H7 (cell line): Measurements from ENCODE around the gene KIAA1755. TPM values are rescaled to one million over a fixed set of nuclear protein-coding genes. Genes with fewer than 3 reads are reported as not detected.

Source experiments
- DNase-seq: peaks from one replicate; pipeline ENCODE4 v3.0.0; 2012
- H3K27me3 ChIP-seq: 2 replicates; pipeline ENCODE4 v1.6.0; 2011; ENCODE audit warnings: mild to moderate bottlenecking, low read length; ENCODE audit not compliant: control insufficient read depth, insufficient read depth
- H3K36me3 ChIP-seq: replicated peaks from 2 replicates; pipeline ENCODE4 v1.5.1; 2011; ENCODE audit warnings: low read length; ENCODE audit not compliant: control insufficient read depth, insufficient read depth
- H3K4me3 ChIP-seq: 2 replicates; pipeline ENCODE4 v1.5.1; 2011; ENCODE audit warnings: low read depth, mild to moderate bottlenecking, control low read depth, low read length, moderate library complexity; ENCODE audit not compliant: insufficient read depth
- total RNA-seq: library from RNA; depleted of rRNA; stranded (reverse); fragments of >200 nt; shearing (Covaris generic); gene quantifications from 2 replicates; pipeline ENCODE4 v1.2.3, GENCODE V29; 2014

Gene KIAA1755
- total RNA-seq, 1 experiment from 2014 or later: 0.24 TPM

GRCh38 chr20:38207621-38208020 lies 52.9 kb downstream of the KIAA1755 start:
- Histone ChIP-seq H3K27me3 (no peaks in the 10 kb centered on the region), H3K4me3 (no peak overlapping the region), H3K36me3 (no peaks in the 10 kb centered on the region)
- no peak for DNase-seq

GRCh38 chr20:38205001-38205400 lies 55.5 kb downstream of the KIAA1755 start:
- no peak overlapping the region for H3K4me3 ChIP-seq
- no peaks in the 10 kb centered on the region for H3K36me3 ChIP-seq
- no peak for DNase-seq

GRCh38 chr20:38203981-38204357 lies 56.6 kb downstream of the KIAA1755 start:
- Histone ChIP-seq H3K27me3 (no peaks in the 10 kb centered on the region), H3K36me3 (no peaks in the 10 kb centered on the region), H3K4me3 (no peak overlapping the region)
- DNase-seq: peak; percentile 13

More at GRCh38 chr20:38205001-38205400, 55.5 kb downstream of the KIAA1755 start:
- H3K27me3 ChIP-seq: no peaks in the 10 kb centered on the region

DNA sequence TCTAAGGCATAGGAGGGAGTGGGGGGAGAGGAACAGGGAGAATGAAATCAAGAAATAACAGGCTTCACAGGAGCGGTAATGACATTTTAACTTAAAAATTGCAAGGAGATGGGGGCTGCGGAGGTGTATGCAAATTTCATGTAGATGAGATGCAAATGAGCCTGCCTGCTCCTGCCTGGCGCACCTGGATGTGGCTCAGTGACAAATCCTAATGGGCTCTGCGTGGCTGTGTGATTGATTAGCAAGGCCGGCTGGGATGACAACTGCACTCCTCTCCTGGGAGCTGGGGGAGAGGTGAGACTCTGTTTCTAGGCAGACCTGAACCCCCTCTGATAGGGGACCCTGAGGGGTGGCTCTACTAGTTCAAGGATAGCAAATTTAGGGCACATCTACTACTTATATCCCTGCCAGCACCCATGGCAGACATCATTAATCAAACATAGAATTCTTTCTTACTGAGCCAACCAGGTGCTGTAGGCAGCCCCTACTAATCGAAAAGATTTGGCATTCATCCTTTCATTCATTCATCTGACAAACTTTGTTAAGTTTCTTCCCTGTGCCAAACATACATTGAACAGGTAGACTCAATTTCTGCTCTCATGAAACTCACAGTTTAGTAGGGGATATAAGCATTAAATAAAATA lies 57.1 kb downstream of the KIAA1755 start:
- no peaks in the 10 kb centered on the region for H3K27me3 ChIP-seq
- peak; percentile 58 for DNase-seq
- H3K36me3 ChIP-seq: no peaks in the 10 kb centered on the region
- H3K4me3 ChIP-seq: no peak overlapping the region

- Histone ChIP-seq H3K36me3 (no peaks in the 10 kb centered on the region), H3K27me3 (no peaks in the 10 kb centered on the region), H3K4me3 (no peak overlapping the region)
- no peak for DNase-seq
Measured at GRCh38 chr20:38202982-38203293, 57.6 kb downstream of the KIAA1755 start.

DNA sequence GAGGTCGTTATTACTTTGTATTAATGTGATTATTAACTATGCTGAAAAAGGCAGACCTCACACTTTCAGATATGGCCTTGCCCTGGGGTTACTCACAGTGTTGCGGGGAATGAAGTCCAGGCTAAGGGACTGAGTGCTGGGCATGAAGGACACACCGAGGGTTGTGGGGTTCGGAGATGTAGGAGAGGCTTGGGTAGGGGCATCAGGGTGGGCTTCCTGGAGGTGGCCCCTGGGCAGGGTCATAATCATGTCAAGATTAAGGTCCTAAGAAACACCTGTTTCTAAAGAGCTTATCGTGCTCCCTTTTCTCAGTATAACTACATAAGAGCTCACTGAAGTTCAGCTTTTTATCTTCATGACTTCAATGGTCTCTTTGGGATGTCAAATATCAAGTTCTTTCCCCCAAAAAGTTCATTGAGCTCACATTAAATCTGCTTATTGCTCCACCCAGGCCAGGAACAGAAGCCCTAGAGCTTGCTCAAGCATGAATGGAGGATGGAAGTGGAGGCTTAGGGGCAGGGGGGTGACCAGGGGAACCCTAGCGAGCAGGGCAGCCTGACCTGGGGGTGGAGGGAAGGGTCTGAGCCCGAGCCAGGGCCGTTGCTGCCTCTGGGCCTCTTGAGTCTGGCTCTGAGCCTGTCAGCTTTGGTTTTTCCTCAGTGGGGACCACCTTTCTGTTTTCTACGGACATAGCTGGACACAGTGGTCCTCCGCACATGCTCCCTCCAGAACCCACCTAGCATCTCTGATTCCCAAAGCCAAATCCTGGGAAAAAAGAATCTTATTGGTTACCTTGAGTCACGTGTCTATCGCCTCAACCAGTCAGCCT lies 58.2 kb downstream of the KIAA1755 start:
- no peaks in the 10 kb centered on the region for H3K27me3 ChIP-seq
- H3K36me3 ChIP-seq: no peaks in the 10 kb centered on the region
- no peak overlapping the region for H3K4me3 ChIP-seq
- peak; percentile 26 for DNase-seq

- Histone ChIP-seq H3K36me3 (no peaks in the 10 kb centered on the region), H3K27me3 (no peaks in the 10 kb centered on the region), H3K4me3 (no peak overlapping the region)
- peak; percentile 12 for DNase-seq
Measured at GRCh38 chr20:38201356-38201755, 59.2 kb downstream of the KIAA1755 start.

DNA sequence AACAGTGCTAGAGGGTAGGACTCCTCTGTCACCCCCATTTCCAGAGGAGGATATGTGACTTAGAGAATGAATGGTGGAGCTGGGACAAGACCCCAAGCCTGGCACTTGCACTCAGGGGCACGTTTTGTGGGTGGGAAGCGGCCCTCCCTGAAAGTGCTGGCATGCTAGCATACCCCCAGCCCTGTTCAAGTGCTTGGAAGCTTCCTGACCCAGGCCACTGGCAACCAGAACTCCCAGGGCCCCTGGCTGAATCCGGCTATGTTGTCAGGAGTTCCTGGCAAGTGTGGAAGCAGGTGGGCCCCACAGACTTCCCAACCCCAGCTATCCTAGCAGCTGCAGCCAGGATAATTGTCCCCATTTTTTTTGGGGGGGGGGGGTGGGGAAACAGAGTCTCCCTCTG lies 59.9 kb downstream of the KIAA1755 start:
- peak; percentile 15 for DNase-seq
- H3K4me3 ChIP-seq: no peak overlapping the region
- no peaks in the 10 kb centered on the region for H3K27me3 ChIP-seq
- no peaks in the 10 kb centered on the region for H3K36me3 ChIP-seq

DNA sequence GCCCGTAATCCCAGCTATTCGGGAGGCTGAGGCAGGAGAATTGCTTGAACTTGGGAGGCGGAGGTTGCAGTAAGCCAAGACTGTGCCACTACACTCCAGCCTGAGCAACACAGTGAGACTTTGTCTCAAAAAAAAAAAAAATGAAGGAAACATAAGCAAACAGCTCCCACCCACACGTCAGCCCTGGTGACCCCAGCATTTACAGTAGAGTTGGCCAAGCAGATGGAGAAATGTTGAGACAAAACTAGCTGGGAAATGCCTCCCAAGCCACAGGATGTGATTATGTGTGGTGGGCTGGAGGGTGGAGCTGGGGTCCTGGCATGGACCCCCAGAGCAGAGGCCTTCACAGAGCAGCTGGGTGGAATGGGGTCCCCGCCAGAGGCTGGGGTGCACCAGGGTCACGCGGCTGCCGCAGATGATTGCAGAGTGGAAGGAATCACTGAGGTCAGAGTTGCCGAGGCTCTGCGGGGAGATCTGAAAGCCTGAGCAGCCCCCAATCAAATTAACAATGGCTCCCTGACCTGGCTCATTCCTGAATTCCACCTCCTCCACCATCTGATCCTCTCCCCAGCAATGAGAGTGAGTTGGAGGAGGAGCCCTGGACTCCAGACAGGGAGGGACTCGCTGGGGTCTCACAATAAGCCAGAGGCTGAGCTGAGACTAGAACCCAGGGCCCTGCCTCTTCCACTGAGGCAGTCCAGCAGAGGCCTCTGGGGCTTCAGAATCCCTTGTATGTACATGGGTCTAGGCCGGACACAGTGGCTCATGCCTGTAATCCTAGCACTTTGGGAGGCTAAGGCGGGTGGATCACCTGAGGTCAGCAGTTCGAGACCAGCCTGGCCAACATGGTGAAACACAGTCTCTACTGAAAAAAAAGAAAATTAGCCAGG lies 60.8 kb downstream of the KIAA1755 start:
- peak; percentile 20 for DNase-seq
- H3K4me3 ChIP-seq: no peak overlapping the region
- no peaks in the 10 kb centered on the region for H3K27me3 ChIP-seq
- H3K36me3 ChIP-seq: no peaks in the 10 kb centered on the region

DNA sequence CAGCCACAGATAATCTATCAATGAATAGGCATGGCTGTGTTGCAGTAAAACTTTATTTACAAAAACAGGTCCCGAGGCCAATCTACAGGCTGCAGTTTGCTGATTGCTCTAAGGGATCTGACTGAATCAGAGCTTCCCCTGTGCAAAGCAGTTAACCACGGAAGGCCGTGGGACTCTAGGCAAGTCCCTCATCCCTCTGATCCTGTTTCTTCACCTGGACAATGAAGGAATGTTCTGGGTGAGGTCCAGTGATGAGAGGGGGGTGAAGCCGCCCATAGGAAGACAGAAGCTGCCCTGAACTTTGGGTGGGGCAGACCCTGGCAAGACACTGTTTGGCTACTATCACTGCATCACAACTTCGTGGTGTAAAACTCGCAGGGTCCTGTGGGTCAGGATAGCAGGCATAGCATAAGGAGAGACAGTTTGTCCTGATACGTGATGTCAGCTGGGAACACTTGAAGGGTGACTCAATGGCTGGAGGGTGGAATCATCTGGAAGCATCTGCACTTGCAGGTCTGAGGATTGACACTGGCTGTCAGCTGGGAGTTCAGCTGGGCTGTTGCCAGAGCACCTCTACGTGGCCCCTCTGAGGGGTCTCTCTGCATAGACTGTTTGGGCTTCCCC lies 62.2 kb downstream of the KIAA1755 start:
- peak; percentile 16 for DNase-seq
- no peak overlapping the region for H3K4me3 ChIP-seq
- H3K27me3 ChIP-seq: no peaks in the 10 kb centered on the region
- H3K36me3 ChIP-seq: no peaks in the 10 kb centered on the region

- H3K4me3 ChIP-seq: no peak overlapping the region
- DNase-seq: peak; percentile 28
- H3K27me3 ChIP-seq: no peaks in the 10 kb centered on the region
- H3K36me3 ChIP-seq: no peaks in the 10 kb centered on the region
Measured at GRCh38 chr20:38197619-38198018, 62.9 kb downstream of the KIAA1755 start.

DNA sequence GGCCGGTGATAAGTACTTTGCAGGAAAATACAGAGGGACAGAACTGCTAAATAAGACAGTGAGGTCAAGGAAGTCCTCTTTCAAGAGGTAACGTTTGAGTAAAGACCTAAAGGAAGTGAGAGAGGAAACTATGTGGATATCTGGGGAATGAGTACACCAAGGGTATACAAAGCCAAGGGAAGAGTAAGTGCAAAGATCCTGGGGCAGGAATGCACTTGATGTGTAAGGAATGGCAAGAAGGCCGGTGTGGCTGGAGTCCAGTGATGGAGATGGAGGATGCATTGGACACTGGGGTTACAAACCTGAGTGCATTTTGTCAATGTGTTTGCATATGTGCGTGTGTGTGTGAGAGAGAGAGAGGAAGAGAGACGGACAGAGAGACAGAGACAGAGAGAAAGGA lies 63.3 kb downstream of the KIAA1755 start:
- Histone ChIP-seq H3K36me3 (no peaks in the 10 kb centered on the region), H3K27me3 (no peaks in the 10 kb centered on the region), H3K4me3 (no peak overlapping the region)
- no peak for DNase-seq

DNA sequence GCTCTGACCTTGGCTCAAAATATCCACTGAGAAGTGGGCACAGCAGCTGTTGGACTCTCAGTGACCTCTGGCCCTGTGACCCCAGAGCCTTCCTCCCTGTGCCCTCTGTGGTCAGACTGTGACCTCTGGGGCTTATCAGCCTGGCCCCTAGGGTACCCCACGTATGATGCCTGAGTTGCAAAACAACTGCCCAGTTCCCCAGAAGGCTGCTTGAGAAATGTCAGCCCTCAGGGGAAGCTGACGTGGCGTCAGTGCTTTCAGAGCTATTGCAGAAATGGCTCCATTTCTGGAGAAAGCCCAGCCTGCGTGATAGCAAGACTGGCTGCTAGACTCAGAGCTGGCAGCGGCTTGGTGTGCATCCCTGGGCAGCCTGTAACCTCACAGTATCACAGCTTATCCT lies 63.9 kb downstream of the KIAA1755 start:
- Histone ChIP-seq H3K27me3 (no peaks in the 10 kb centered on the region), H3K36me3 (no peaks in the 10 kb centered on the region), H3K4me3 (no peak overlapping the region)
- DNase-seq: no peak

- H3K4me3 ChIP-seq: no peak overlapping the region
- no peak for DNase-seq
- H3K36me3 ChIP-seq: no peaks in the 10 kb centered on the region
- no peaks in the 10 kb centered on the region for H3K27me3 ChIP-seq
Measured at GRCh38 chr20:38196076-38196475, 64.5 kb downstream of the KIAA1755 start.
